Thyroid gland (tissue), 4 donors: Measurements from ENCODE around the gene AKAP6.

Source experiments
- CTCF ChIP-seq, 6 experiments: fragments of 200-600 bp in 3 of 6; fragments of 450-650 bp in 3 of 6; sonication (generic) in 3 of 6; IDR thresholded peaks; one replicate each; pipeline ENCODE4 v1.5.1; 2016 to 2019; ENCODE audit warnings: antibody characterized with exemption in 6 of 6, mild to moderate bottlenecking in 2 of 6, inconsistent platforms in 1 of 6, moderate library complexity in 1 of 6
- POLR2A ChIP-seq, 2 donors: fragments of 450-650 bp; IDR thresholded peaks; one replicate each; pipeline ENCODE4 v1.6.1; 2017; ENCODE audit warnings: antibody characterized with exemption in 2 of 2, mild to moderate bottlenecking in 2 of 2, moderate library complexity in 1 of 2

GRCh38 chr14:32435411-32435810 lies 106.3 kb downstream of the AKAP6 start:
- TF ChIP-seq CTCF (IDR thresholded peaks at IDR 0.05) (no peak), POLR2A (IDR thresholded peaks at IDR 0.05) (no peak)
